HCT116 (cell line): ENCODE measurements around the gene TMEM121B. TPM values are rescaled to one million over a fixed set of nuclear protein-coding genes. Genes with fewer than 3 reads are reported as not detected.

Experiments used
- ATAC-seq: fragments of 200-7000 bp; cut with Tn5 transposase; 2 replicates; pipeline ENCODE4 v1.9.1; 2020; ENCODE audit warnings: mild to moderate bottlenecking, moderate library complexity
- BruUV-seq: library from RNA; stranded (reverse); fragments of 400-500 nt; replicated peaks from 2 replicates; lab custom pipeline; 2021; lab: Mats Ljungman, UMichigan
- CTCF ChIA-PET: fragments of 300-600 bp; sonication (Branson Sonifier 250); formaldehyde crosslinking; loops from one replicate; lab custom pipeline; 2021; ENCODE audit warnings: antibody characterized with exemption; lab: Charles Lee
- POLR2A ChIA-PET: fragments of 300-600, 350-600 bp; sonication (Branson Sonifier 250); formaldehyde crosslinking; loops from one replicate; lab custom pipeline; 2021; ENCODE audit warnings: antibody characterized with exemption; lab: Charles Lee
- RAD21 ChIA-PET, 2 experiments: fragments of 300-600 bp; sonication (Branson Sonifier 250); formaldehyde crosslinking; loops; one replicate each; lab custom pipeline; 2023; ENCODE audit warnings: low total read pairs in 2 of 2; ENCODE audit not compliant: uncharacterized antibody in 2 of 2, unreplicated experiment in 2 of 2, low non-redundant PET in 1 of 2; lab: Charles Lee
- DNase-seq: peaks from one replicate; pipeline ENCODE4 v3.0.0-alpha.2; 2010; ENCODE audit warnings: low read depth, low spot score
- H2AFZ ChIP-seq: fragments of 200-600 bp; shearing (Covaris generic), sonication (generic); 2 replicates; pipeline ENCODE4 v1.6.1; 2017; ENCODE audit warnings: low read depth, mixed run types, mixed read lengths, antibody characterized with exemption, low read length; ENCODE audit not compliant: poor library complexity, severe bottlenecking
- H3K27ac ChIP-seq: 2 replicates; pipeline ENCODE4 v1.5.1; 2012; ENCODE audit warnings: low read depth, low read length
- H3K27me3 ChIP-seq: fragments of 200-600 bp; sonication (generic); 2 replicates; pipeline ENCODE4 v1.6.1; 2016; ENCODE audit warnings: mixed run types, low read length, mixed read lengths; ENCODE audit not compliant: insufficient read depth
- H3K36me3 ChIP-seq, 2 experiments: fragments of 200-500 bp in 1 of 2; fragments of 200-600 bp in 1 of 2; sonication (Bioruptor generic) in 1 of 2; sonication (generic) in 1 of 2; 2 replicates each; pipeline versions ENCODE4 v1.5.1 to v1.6.1; 2014 to 2016; ENCODE audit warnings: low read length in 2 of 2, inconsistent platforms in 1 of 2, mixed read lengths in 1 of 2, mixed run types in 1 of 2; ENCODE audit not compliant: insufficient read depth in 2 of 2, control insufficient read depth in 1 of 2
- H3K4me1 ChIP-seq, 2 experiments: fragments of 200-600 bp in 1 of 2; sonication (generic) in 1 of 2; 2 replicates each; pipeline versions ENCODE4 v1.5.1 to v1.6.1; 2012 to 2017; ENCODE audit warnings: low read length in 2 of 2, inconsistent platforms in 1 of 2, mild to moderate bottlenecking in 1 of 2, mixed read lengths in 1 of 2, mixed run types in 1 of 2, moderate library complexity in 1 of 2; ENCODE audit not compliant: insufficient read depth in 2 of 2, control insufficient read depth in 1 of 2
- H3K4me2 ChIP-seq: fragments of 200-600 bp; sonication (generic); 2 replicates; pipeline ENCODE4 v1.6.1; 2017; ENCODE audit warnings: mixed run types, low read length, mixed read lengths
- H3K4me3 ChIP-seq, 2 experiments: fragments of 200-600 bp in 1 of 2; sonication (generic) in 1 of 2; replicated peaks in 1 of 2; 2 replicates each; pipeline ENCODE4 v1.5.1; 2011 to 2016; ENCODE audit warnings: low read length in 2 of 2, control low read depth in 1 of 2, low read depth in 1 of 2, mild to moderate bottlenecking in 1 of 2, mixed read lengths in 1 of 2, mixed run types in 1 of 2
- H3K79me2 ChIP-seq: fragments of 200-600 bp; sonication (generic); 2 replicates; pipeline ENCODE4 v1.6.1; 2017; ENCODE audit warnings: mild to moderate bottlenecking, mixed run types, low read length, moderate library complexity, mixed read lengths; ENCODE audit not compliant: insufficient read depth
- H3K9ac ChIP-seq: fragments of 200-600 bp; sonication (generic); 2 replicates; pipeline ENCODE4 v1.6.1; 2016; ENCODE audit warnings: low read length, mixed read lengths
- H3K9me2 ChIP-seq: fragments of 200-600 bp; sonication (generic), shearing (Covaris generic); 2 replicates; pipeline ENCODE4 v1.6.1; 2017; ENCODE audit warnings: mixed run types, mild to moderate bottlenecking, moderate library complexity; ENCODE audit not compliant: insufficient read depth
- H3K9me3 ChIP-seq, 2 experiments: fragments of 200-500 bp in 1 of 2; fragments of 200-600 bp in 1 of 2; sonication (Bioruptor generic) in 1 of 2; sonication (generic) in 1 of 2; 2 replicates each; pipeline ENCODE4 v1.6.1; 2014 to 2017; ENCODE audit warnings: low read length in 2 of 2, mixed read lengths in 2 of 2, inconsistent platforms in 1 of 2, low read depth in 1 of 2, mild to moderate bottlenecking in 1 of 2, mixed run types in 1 of 2, moderate library complexity in 1 of 2; ENCODE audit not compliant: control insufficient read depth in 1 of 2, insufficient read depth in 1 of 2
- H4K20me1 ChIP-seq: fragments of 200-600 bp; sonication (generic), shearing (Covaris generic); 2 replicates; pipeline ENCODE4 v1.6.1; 2017; ENCODE audit warnings: mixed run types, mild to moderate bottlenecking, moderate library complexity; ENCODE audit not compliant: insufficient read depth
- EGR1 ChIP-seq: IDR thresholded peaks from 2 replicates; pipeline ENCODE4 v1.6.1; 2012; ENCODE audit warnings: low read depth
- EZH2phosphoT487 ChIP-seq: fragments of 200-600 bp; IDR thresholded peaks from 2 replicates; pipeline ENCODE4 v1.6.1; 2018; ENCODE audit warnings: antibody characterized with exemption, borderline replicate concordance
- RAD21 ChIP-seq: IDR thresholded peaks from 2 replicates; pipeline ENCODE4 v1.6.1; 2012; ENCODE audit warnings: low read depth, mild to moderate bottlenecking
- TCF7L2 ChIP-seq: IDR thresholded peaks from 2 replicates; pipeline ENCODE4 v1.7.0; 2011; ENCODE audit warnings: borderline replicate concordance, inconsistent platforms; ENCODE audit not compliant: insufficient read depth, insufficient read length; ENCODE audit errors: extremely low read depth
- ZNF274 ChIP-seq: fragments of 200-500 bp; sonication (Bioruptor generic); IDR thresholded peaks from 2 replicates; pipeline ENCODE4 v1.6.1; 2014; ENCODE audit warnings: mild to moderate bottlenecking, low read depth, low read length, inconsistent platforms
- intact Hi-C: fragments of 100-400 bp; cut with micrococcal nuclease; formaldehyde crosslinking; loops from 2 replicates; pipeline ENCODE4 v1.10.0; 2022
- total RNA-seq: library from RNA; stranded (reverse); gene quantifications from one replicate; pipeline ENCODE4 v1.2.1, GENCODE V29; 2021; ENCODE audit not compliant: unreplicated experiment
- TF ChIP-seq, protein P1 (sequence below): IDR thresholded peaks from 2 replicates; pipeline ENCODE4 v1.6.1; 2012; ENCODE audit warnings: low read depth
- TF ChIP-seq, protein P2 (sequence below): IDR thresholded peaks from 2 replicates; pipeline ENCODE4 v1.6.1; 2012

TMEM121B gene
- total RNA-seq, 1 experiment from 2014 or later, result 0.57 TPM

DNA sequence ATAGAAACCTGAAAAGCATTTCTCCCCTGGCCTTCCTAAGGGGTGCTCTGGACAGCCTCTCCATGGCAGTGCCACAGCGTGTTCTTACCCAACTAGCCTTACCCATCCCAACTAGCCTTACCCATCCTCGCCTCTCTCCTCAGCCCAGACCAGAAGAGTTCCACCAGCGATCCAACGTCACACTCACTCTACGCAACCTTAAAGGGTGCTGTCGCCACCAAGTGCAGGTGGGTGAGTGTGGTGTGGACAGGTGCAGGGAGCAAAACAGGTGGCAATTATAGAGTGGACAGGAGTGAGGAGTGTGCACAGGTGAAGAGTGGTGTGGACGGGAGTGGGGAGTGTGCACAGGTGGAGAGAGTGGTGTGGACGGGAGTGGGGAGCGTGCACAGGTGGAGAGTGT, 17.8 kb downstream of the TMEM121B start:
- Histone ChIP-seq H3K9ac (no peak overlapping the region), H3K36me3 (peaks cover 21 to 23% of the 10 kb centered on the region in 2 experiments; a peak in 2 of 4 replicates), H3K4me1 (no peaks in the 10 kb centered on the region), H3K9me3 (no peaks in the 10 kb centered on the region), H3K4me3 (no peak overlapping the region), H3K27me3 (no peaks in the 10 kb centered on the region), H3K27ac (no peak overlapping the region)
- BruUV-seq, result no TSS peak
- CTCF ChIA-PET, result no interaction called here
- ATAC-seq (no peak), DNase-seq (no peak)
- POLR2A ChIA-PET, result no interaction called here
- no peak for TF ChIP-seq TCF7L2
- no peak for TF ChIP-seq RAD21
- TF ChIP-seq ZNF274, result no peak
- TF ChIP-seq EGR1, result no peak
- TF ChIP-seq, protein P1, sequence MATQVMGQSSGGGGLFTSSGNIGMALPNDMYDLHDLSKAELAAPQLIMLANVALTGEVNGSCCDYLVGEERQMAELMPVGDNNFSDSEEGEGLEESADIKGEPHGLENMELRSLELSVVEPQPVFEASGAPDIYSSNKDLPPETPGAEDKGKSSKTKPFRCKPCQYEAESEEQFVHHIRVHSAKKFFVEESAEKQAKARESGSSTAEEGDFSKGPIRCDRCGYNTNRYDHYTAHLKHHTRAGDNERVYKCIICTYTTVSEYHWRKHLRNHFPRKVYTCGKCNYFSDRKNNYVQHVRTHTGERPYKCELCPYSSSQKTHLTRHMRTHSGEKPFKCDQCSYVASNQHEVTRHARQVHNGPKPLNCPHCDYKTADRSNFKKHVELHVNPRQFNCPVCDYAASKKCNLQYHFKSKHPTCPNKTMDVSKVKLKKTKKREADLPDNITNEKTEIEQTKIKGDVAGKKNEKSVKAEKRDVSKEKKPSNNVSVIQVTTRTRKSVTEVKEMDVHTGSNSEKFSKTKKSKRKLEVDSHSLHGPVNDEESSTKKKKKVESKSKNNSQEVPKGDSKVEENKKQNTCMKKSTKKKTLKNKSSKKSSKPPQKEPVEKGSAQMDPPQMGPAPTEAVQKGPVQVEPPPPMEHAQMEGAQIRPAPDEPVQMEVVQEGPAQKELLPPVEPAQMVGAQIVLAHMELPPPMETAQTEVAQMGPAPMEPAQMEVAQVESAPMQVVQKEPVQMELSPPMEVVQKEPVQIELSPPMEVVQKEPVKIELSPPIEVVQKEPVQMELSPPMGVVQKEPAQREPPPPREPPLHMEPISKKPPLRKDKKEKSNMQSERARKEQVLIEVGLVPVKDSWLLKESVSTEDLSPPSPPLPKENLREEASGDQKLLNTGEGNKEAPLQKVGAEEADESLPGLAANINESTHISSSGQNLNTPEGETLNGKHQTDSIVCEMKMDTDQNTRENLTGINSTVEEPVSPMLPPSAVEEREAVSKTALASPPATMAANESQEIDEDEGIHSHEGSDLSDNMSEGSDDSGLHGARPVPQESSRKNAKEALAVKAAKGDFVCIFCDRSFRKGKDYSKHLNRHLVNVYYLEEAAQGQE, result no peak
- TF ChIP-seq, protein P2, sequence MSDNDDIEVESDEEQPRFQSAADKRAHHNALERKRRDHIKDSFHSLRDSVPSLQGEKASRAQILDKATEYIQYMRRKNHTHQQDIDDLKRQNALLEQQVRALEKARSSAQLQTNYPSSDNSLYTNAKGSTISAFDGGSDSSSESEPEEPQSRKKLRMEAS, result no peak
- TF ChIP-seq EZH2phosphoT487, result no peak
- TF ChIP-seq, all 23 proteins: peak for 0
- Histone ChIP-seq H3K9me2 (no peaks in the 10 kb centered on the region), H3K4me2 (no peak overlapping the region), H4K20me1 (no peaks in the 10 kb centered on the region), H3K79me2 (no peaks in the 10 kb centered on the region), H2AFZ (no peak overlapping the region)
- RAD21 ChIA-PET, result no interaction called here
- intact Hi-C loops, result no loop called here
